H9 (cell line): ENCODE data around the gene SEMA5A. TPM values are rescaled to one million over a fixed set of nuclear protein-coding genes. Genes with fewer than 3 reads are reported as not detected.

Experiments
- DNase-seq: peaks from one replicate; pipeline ENCODE4 v3.0.0-alpha.2; 2017
- H2AFZ ChIP-seq: one replicate; pipeline ENCODE4 v1.6.1; 2013; ENCODE audit warnings: mild to moderate bottlenecking, low read length, control low read depth, moderate library complexity
- H2AK5ac ChIP-seq: 2 replicates; pipeline ENCODE4 v1.6.1; 2013; ENCODE audit warnings: low read length, control low read depth, mixed read lengths; ENCODE audit not compliant: insufficient read length
- H2BK120ac ChIP-seq: one replicate; pipeline ENCODE4 v1.6.1; 2013; ENCODE audit warnings: low read depth, mild to moderate bottlenecking, low read length, control low read depth, inconsistent platforms; ENCODE audit not compliant: poor library complexity, severe bottlenecking
- H2BK12ac ChIP-seq: 2 replicates; pipeline ENCODE4 v1.6.1; 2013; ENCODE audit warnings: low read length, control low read depth, mixed read lengths, low read depth; ENCODE audit not compliant: insufficient read length
- H2BK15ac ChIP-seq: 2 replicates; pipeline ENCODE4 v1.6.1; 2013; ENCODE audit warnings: low read depth, low read length, control low read depth
- H2BK20ac ChIP-seq: one replicate; pipeline ENCODE4 v1.6.1; 2013; ENCODE audit warnings: low read depth, mild to moderate bottlenecking, low read length, control low read depth, inconsistent platforms; ENCODE audit not compliant: poor library complexity, severe bottlenecking
- H2BK5ac ChIP-seq: 2 replicates; pipeline ENCODE4 v1.6.1; 2013; ENCODE audit warnings: low read length, control low read depth, mixed read lengths; ENCODE audit not compliant: insufficient read length
- H3K14ac ChIP-seq: 2 replicates; pipeline ENCODE4 v1.6.1; 2013; ENCODE audit warnings: low read length, control low read depth; ENCODE audit not compliant: insufficient read depth
- H3K18ac ChIP-seq: 2 replicates; pipeline ENCODE4 v1.6.1; 2013; ENCODE audit warnings: low read depth, mild to moderate bottlenecking, mixed read lengths, low read length, control low read depth; ENCODE audit not compliant: insufficient read length
- H3K23ac ChIP-seq: 2 replicates; pipeline ENCODE4 v1.6.1; 2013; ENCODE audit warnings: low read length, control low read depth, mixed read lengths, low read depth; ENCODE audit not compliant: insufficient read length
- H3K23me2 ChIP-seq: 2 replicates; pipeline ENCODE4 v1.6.1; 2013; ENCODE audit warnings: low read depth, mild to moderate bottlenecking, mixed read lengths, low read length, control low read depth; ENCODE audit not compliant: insufficient read length, poor library complexity, severe bottlenecking
- H3K27ac ChIP-seq: 2 replicates; pipeline ENCODE4 v1.5.1; 2013; ENCODE audit warnings: low read length, control low read depth, mixed read lengths, low read depth; ENCODE audit not compliant: insufficient read length
- H3K27me3 ChIP-seq: 2 replicates; pipeline ENCODE4 v1.6.1; 2013; ENCODE audit warnings: low read length, control low read depth, inconsistent platforms; ENCODE audit not compliant: insufficient read depth
- H3K4ac ChIP-seq: 2 replicates; pipeline ENCODE4 v1.6.1; 2013; ENCODE audit warnings: low read depth, mild to moderate bottlenecking, control low read depth, inconsistent platforms, low read length, moderate library complexity
- H3K4me1 ChIP-seq: 2 replicates; pipeline ENCODE4 v1.6.1; 2013; ENCODE audit warnings: low read length, control low read depth, inconsistent platforms; ENCODE audit not compliant: insufficient read depth
- H3K4me2 ChIP-seq: 2 replicates; pipeline ENCODE4 v1.6.1; 2013; ENCODE audit warnings: low read length, control low read depth, mixed read lengths; ENCODE audit not compliant: insufficient read length, insufficient read depth
- H3K56ac ChIP-seq: 2 replicates; pipeline ENCODE4 v1.6.1; 2013; ENCODE audit warnings: low read depth, mild to moderate bottlenecking, mixed read lengths, low read length, control low read depth; ENCODE audit not compliant: insufficient read length
- H3K79me1 ChIP-seq: 2 replicates; pipeline ENCODE4 v1.6.1; 2013; ENCODE audit warnings: low read depth, mild to moderate bottlenecking, moderate library complexity, low read length, control low read depth, inconsistent platforms; ENCODE audit not compliant: insufficient read depth, poor library complexity, severe bottlenecking
- H3K79me2 ChIP-seq: 2 replicates; pipeline ENCODE4 v1.6.1; 2013; ENCODE audit warnings: low read length, control low read depth, inconsistent platforms; ENCODE audit not compliant: insufficient read depth
- H3K9ac ChIP-seq: 2 replicates; pipeline ENCODE4 v1.6.1; 2013; ENCODE audit warnings: low read length, control low read depth, mixed read lengths; ENCODE audit not compliant: insufficient read length; ENCODE audit errors: extremely low read depth
- H3K9me3 ChIP-seq: one replicate; pipeline ENCODE4 v1.6.1; 2013; ENCODE audit warnings: low read depth, low read length, inconsistent platforms; ENCODE audit not compliant: control insufficient read depth
- H3T11ph ChIP-seq: one replicate; pipeline ENCODE4 v1.6.1; 2013; ENCODE audit warnings: mild to moderate bottlenecking, low read length, control low read depth, inconsistent platforms
- H4K20me1 ChIP-seq: one replicate; pipeline ENCODE4 v1.6.1; 2013; ENCODE audit not compliant: control insufficient read depth, insufficient read length, insufficient read depth
- H4K5ac ChIP-seq: 2 replicates; pipeline ENCODE4 v1.6.1; 2013; ENCODE audit warnings: low read depth, mild to moderate bottlenecking, mixed read lengths, low read length, control low read depth; ENCODE audit not compliant: insufficient read length
- H4K8ac ChIP-seq: replicated peaks from 2 replicates; pipeline ENCODE4 v1.6.1; 2013; ENCODE audit warnings: low read length, control low read depth, mixed read lengths, low read depth; ENCODE audit not compliant: insufficient read length
- H4K91ac ChIP-seq: 2 replicates; pipeline ENCODE4 v1.6.1; 2013; ENCODE audit warnings: low read depth, mild to moderate bottlenecking, moderate library complexity, mixed read lengths, low read length, control low read depth; ENCODE audit not compliant: insufficient read length
- H3K27ac Mint-ChIP-seq, 3 experiments: 2 replicates in 2 of 3; 3 replicates in 1 of 3; pipeline ENCODE4 v1.8.0; 2020 to 2021; ENCODE audit warnings: mixed read lengths in 3 of 3, mild to moderate bottlenecking in 1 of 3, moderate library complexity in 1 of 3
- H3K27me3 Mint-ChIP-seq: 2 replicates; pipeline ENCODE4 v1.8.0; 2021; ENCODE audit warnings: low read depth, mild to moderate bottlenecking, moderate library complexity, mixed read lengths
- H3K36me3 Mint-ChIP-seq, 3 experiments: 2 replicates in 2 of 3; 3 replicates in 1 of 3; pipeline ENCODE4 v1.8.0; 2020 to 2021; ENCODE audit warnings: low read depth in 3 of 3, mixed read lengths in 3 of 3; ENCODE audit not compliant: insufficient read depth in 1 of 3
- H3K4me1 Mint-ChIP-seq, 2 experiments: 2 replicates each; pipeline ENCODE4 v1.8.0; 2020; ENCODE audit warnings: mixed read lengths in 2 of 2
- H3K4me3 Mint-ChIP-seq, 2 experiments: 2 replicates in 1 of 2; 3 replicates in 1 of 2; pipeline ENCODE4 v1.8.0; 2020 to 2021; ENCODE audit warnings: mild to moderate bottlenecking in 2 of 2, mixed read lengths in 2 of 2, moderate library complexity in 1 of 2
- H3K9me3 Mint-ChIP-seq, 2 experiments: 2 replicates in 1 of 2; 3 replicates in 1 of 2; pipeline ENCODE4 v1.8.0; 2020; ENCODE audit warnings: mild to moderate bottlenecking in 2 of 2, mixed read lengths in 2 of 2, moderate library complexity in 1 of 2
- CTCF ChIP-seq: fragments of 200-600 bp; sonication (generic); conservative IDR thresholded peaks from 3 replicates; pipeline ENCODE4 v1.8.0; 2021; ENCODE audit warnings: antibody characterized with exemption, mild to moderate bottlenecking
- WGBS: extraction: QIAGEN DNeasy Blood & Tissue Kit; methylation state at CpG from one replicate; pipeline ENCODE4 v1.1.7; 2013; ENCODE audit warnings: missing lambda C conversion rate, low lambda C conversion rate, mixed read lengths; ENCODE audit not compliant: insufficient read length; ENCODE audit errors: extremely low coverage; 5-methylcytosine and 5-hydroxymethylcytosine counted together
- total RNA-seq: library from RNA; stranded (reverse); gene quantifications from 2 replicates; pipeline ENCODE4 v1.2.1, GENCODE V29; 2021

Gene SEMA5A
- total RNA-seq, 1 experiment from 2014 or later = 4.3 TPM

GRCh38 chr5:9244417-9244816 lies 301.5 kb downstream of the SEMA5A start:
- H3K9ac ChIP-seq = no peak overlapping the region
- no peak overlapping the region for H3K27ac Mint-ChIP-seq
- WGBS = no CpG with 5 or more reads among the region's 4 CpGs

More at GRCh38 chr5:9244417-9244816, 301.5 kb downstream of the SEMA5A start:
- no peaks in the 10 kb centered on the region for H3K4me1 ChIP-seq
- no peaks in the 10 kb centered on the region for H3K9me3 ChIP-seq
- Mint-ChIP-seq H3K9me3 (no peaks in the 10 kb centered on the region), H3K4me3 (no peak overlapping the region), H3K27me3 (no peaks in the 10 kb centered on the region), H3K4me1 (0 out of 4 replicates have a peak, but pooled peaks cover 0 to 3% of the 10 kb centered on the region in 2 experiments), H3K36me3 (no peaks in the 10 kb centered on the region)
- no peak overlapping the region for H4K5ac ChIP-seq
- no peaks in the 10 kb centered on the region for H3K79me2 ChIP-seq
- H3K4ac ChIP-seq = no peak overlapping the region
- H3K23ac ChIP-seq = no peak overlapping the region
- DNase-seq = no peak
- no peak for TF ChIP-seq CTCF
- no peaks in the 10 kb centered on the region for H3K79me1 ChIP-seq
- H3K27ac ChIP-seq = no peak overlapping the region
- no peak overlapping the region for H2BK5ac ChIP-seq
- no peaks in the 10 kb centered on the region for H3K23me2 ChIP-seq
- no peak overlapping the region for H3K56ac ChIP-seq
- H2AFZ ChIP-seq = no peak overlapping the region
- H3K4me2 ChIP-seq = no peak overlapping the region
- H3K14ac ChIP-seq = no peak overlapping the region
- no peaks in the 10 kb centered on the region for H3K27me3 ChIP-seq
- no peak overlapping the region for H2BK20ac ChIP-seq
- H3K18ac ChIP-seq = no peak overlapping the region
- H4K20me1 ChIP-seq = no peaks in the 10 kb centered on the region
- no peak overlapping the region for H3T11ph ChIP-seq
- H2BK15ac ChIP-seq = no peak overlapping the region
- no peak overlapping the region for H2AK5ac ChIP-seq
- no peak overlapping the region for H2BK120ac ChIP-seq
- no peak overlapping the region for H4K91ac ChIP-seq
- H2BK12ac ChIP-seq = no peak overlapping the region
- H4K8ac ChIP-seq = no peak overlapping the region
